ENCODE data around the gene OSTF1. TPM values are rescaled to one million over a fixed set of nuclear protein-coding genes. Genes with fewer than 3 reads are reported as not detected.

The OSTF1 gene
- total RNA-seq, 1 donor from 2014 or later = 21.8 TPM

- TF ChIP-seq, protein P1, sequence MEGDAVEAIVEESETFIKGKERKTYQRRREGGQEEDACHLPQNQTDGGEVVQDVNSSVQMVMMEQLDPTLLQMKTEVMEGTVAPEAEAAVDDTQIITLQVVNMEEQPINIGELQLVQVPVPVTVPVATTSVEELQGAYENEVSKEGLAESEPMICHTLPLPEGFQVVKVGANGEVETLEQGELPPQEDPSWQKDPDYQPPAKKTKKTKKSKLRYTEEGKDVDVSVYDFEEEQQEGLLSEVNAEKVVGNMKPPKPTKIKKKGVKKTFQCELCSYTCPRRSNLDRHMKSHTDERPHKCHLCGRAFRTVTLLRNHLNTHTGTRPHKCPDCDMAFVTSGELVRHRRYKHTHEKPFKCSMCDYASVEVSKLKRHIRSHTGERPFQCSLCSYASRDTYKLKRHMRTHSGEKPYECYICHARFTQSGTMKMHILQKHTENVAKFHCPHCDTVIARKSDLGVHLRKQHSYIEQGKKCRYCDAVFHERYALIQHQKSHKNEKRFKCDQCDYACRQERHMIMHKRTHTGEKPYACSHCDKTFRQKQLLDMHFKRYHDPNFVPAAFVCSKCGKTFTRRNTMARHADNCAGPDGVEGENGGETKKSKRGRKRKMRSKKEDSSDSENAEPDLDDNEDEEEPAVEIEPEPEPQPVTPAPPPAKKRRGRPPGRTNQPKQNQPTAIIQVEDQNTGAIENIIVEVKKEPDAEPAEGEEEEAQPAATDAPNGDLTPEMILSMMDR (IDR thresholded peaks at IDR 0.05) = no peak
- DNase-seq (ENCODE audit: extremely low spot score, unreplicated experiment) = no peak
- Mint-ChIP-seq H3K36me3 (ENCODE audit: unreplicated experiment) (peaks cover 2% of the 10 kb centered on the region), H3K4me3 (ENCODE audit: unreplicated experiment) (no peak overlapping the region), H3K27me3 (ENCODE audit: unreplicated experiment) (no peaks in the 10 kb centered on the region), H3K4me1 (ENCODE audit: unreplicated experiment) (peaks cover 9% of the 10 kb centered on the region), H3K9me3 (ENCODE audit: unreplicated experiment) (no peaks in the 10 kb centered on the region), H3K27ac (ENCODE audit: unreplicated experiment) (no peak overlapping the region)
These were observed 24.6 kb upstream of the OSTF1 start for GRCh38 chr9:75063556-75064305.

DNA sequence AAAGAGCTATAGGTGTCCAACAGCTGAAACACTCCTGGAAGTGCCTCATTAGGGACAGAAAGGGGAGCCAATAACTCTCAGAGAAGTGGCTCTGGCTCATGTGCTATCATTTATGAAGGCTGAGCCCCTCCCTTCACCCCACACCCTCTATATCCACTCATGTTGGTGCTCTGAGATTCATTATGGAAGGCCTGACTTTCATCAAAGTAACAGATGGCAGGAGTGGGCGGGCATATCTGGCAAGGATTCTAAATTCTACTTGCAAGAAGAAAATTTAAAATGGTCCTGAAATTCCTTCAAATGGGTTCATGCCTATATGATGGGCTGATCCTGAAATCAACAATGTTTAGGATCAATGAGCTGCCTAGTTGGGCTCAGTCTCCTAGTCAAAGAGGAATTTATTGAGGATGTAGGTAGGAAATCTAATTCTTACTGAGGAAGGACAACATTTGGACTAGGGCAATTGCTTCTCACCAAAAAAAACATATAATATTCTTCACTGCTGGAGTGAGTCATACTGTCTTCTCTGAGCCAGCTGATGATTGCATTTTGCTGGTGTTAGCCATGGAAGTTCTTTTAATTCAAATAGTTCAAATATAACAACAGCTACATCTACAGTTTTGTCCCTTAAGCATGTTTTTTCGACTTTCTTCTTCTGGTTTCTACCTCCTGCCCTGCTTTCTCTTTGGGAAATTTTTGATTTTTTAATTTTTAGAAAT, 23.8 kb upstream of the OSTF1 start:
- TF ChIP-seq, protein P1 (IDR thresholded peaks at IDR 0.05) = no peak
- H3K4me3 Mint-ChIP-seq (ENCODE audit: unreplicated experiment) = no peak overlapping the region
- DNase-seq (ENCODE audit: extremely low spot score, unreplicated experiment) = no peak
- peaks cover 9% of the 10 kb centered on the region for H3K4me1 Mint-ChIP-seq (ENCODE audit: unreplicated experiment)
- peaks cover 2% of the 10 kb centered on the region for H3K36me3 Mint-ChIP-seq (ENCODE audit: unreplicated experiment)
- H3K9me3 Mint-ChIP-seq (ENCODE audit: unreplicated experiment) = no peaks in the 10 kb centered on the region
- no peaks in the 10 kb centered on the region for H3K27me3 Mint-ChIP-seq (ENCODE audit: unreplicated experiment)
- no peak overlapping the region for H3K27ac Mint-ChIP-seq (ENCODE audit: unreplicated experiment)

GRCh38 chr9:75065510-75065909, 22.8 kb upstream of the OSTF1 start:
- DNase-seq (ENCODE audit: extremely low spot score, unreplicated experiment) = no peak
- peaks cover 2% of the 10 kb centered on the region for H3K36me3 Mint-ChIP-seq (ENCODE audit: unreplicated experiment)
- H3K9me3 Mint-ChIP-seq (ENCODE audit: unreplicated experiment) = no peaks in the 10 kb centered on the region
- no peaks in the 10 kb centered on the region for H3K27me3 Mint-ChIP-seq (ENCODE audit: unreplicated experiment)
- peaks cover 9% of the 10 kb centered on the region for H3K4me1 Mint-ChIP-seq (ENCODE audit: unreplicated experiment)
- no peak overlapping the region for H3K4me3 Mint-ChIP-seq (ENCODE audit: unreplicated experiment)
- no peak overlapping the region for H3K27ac Mint-ChIP-seq (ENCODE audit: unreplicated experiment)
- TF ChIP-seq, protein P1 (IDR thresholded peaks at IDR 0.05) = no peak

- TF ChIP-seq, protein P1 (IDR thresholded peaks at IDR 0.05) = no peak
- Mint-ChIP-seq H3K4me3 (ENCODE audit: unreplicated experiment) (no peak overlapping the region), H3K27ac (ENCODE audit: unreplicated experiment) (no peak overlapping the region), H3K9me3 (ENCODE audit: unreplicated experiment) (no peaks in the 10 kb centered on the region), H3K27me3 (ENCODE audit: unreplicated experiment) (no peaks in the 10 kb centered on the region), H3K4me1 (ENCODE audit: unreplicated experiment) (peaks cover 9% of the 10 kb centered on the region), H3K36me3 (ENCODE audit: unreplicated experiment) (peaks cover 5% of the 10 kb centered on the region)
- DNase-seq (ENCODE audit: extremely low spot score, unreplicated experiment) = no peak
These were observed 20.4 kb upstream of the OSTF1 start for GRCh38 chr9:75067894-75068293.

- TF ChIP-seq, protein P1 (IDR thresholded peaks at IDR 0.05) = no peak
- Mint-ChIP-seq H3K9me3 (ENCODE audit: unreplicated experiment) (no peaks in the 10 kb centered on the region), H3K36me3 (ENCODE audit: unreplicated experiment) (peaks cover 5% of the 10 kb centered on the region), H3K4me1 (ENCODE audit: unreplicated experiment) (peaks cover 7% of the 10 kb centered on the region), H3K27ac (ENCODE audit: unreplicated experiment) (no peak overlapping the region), H3K27me3 (ENCODE audit: unreplicated experiment) (no peaks in the 10 kb centered on the region), H3K4me3 (ENCODE audit: unreplicated experiment) (no peak overlapping the region)
- no peak for DNase-seq (ENCODE audit: extremely low spot score, unreplicated experiment)
These were observed 19.1 kb upstream of the OSTF1 start for GRCh38 chr9:75069171-75069570.

Data from osteocyte (in vitro differentiated cells).